Measurements from ENCODE around the gene CAGE1.

- TF ChIP-seq CTCF (conservative IDR thresholded peaks at IDR 0.05 in 1 of 2, IDR thresholded peaks at IDR 0.05 in 1 of 2; ENCODE audit: low read depth in 1 of 2, low read length in 2 of 2), result no peak
- TF ChIP-seq EZH2 (IDR thresholded peaks at IDR 0.05; ENCODE audit: low read length, missing control alignments), result no peak
Observed at GRCh38 chr6:7406743-7407142, 17.2 kb upstream of the CAGE1 start.

Data from fibroblast of lung (primary cell).